ENCODE results near the gene UBXN6.

UBXN6 gene

GRCh38 chr19:4436231-4436630 is 21.4 kb downstream of the UBXN6 start:
- no peak for TF ChIP-seq CTCF (conservative IDR thresholded peaks at IDR 0.05; ENCODE audit: low read depth, low read length)
- no peak for DNase-seq (ENCODE audit: low read depth)
- no peak overlapping the region for H3K4me3 ChIP-seq (ENCODE audit: low read length)

- H3K4me3 ChIP-seq (ENCODE audit: low read length), result no peak overlapping the region
- no peak for TF ChIP-seq CTCF (conservative IDR thresholded peaks at IDR 0.05; ENCODE audit: low read depth, low read length)
- no peak for DNase-seq (ENCODE audit: low read depth)
Observed at GRCh38 chr19:4434391-4434790, 23.2 kb downstream of the UBXN6 start.

- no peak overlapping the region for H3K4me3 ChIP-seq (ENCODE audit: low read length)
- DNase-seq (ENCODE audit: low read depth), result no peak
- no peak for TF ChIP-seq CTCF (conservative IDR thresholded peaks at IDR 0.05; ENCODE audit: low read depth, low read length)
Observed at GRCh38 chr19:4432918-4433506, 24.6 kb downstream of the UBXN6 start.

- DNase-seq (ENCODE audit: low read depth), result no peak
- no peak for TF ChIP-seq CTCF (conservative IDR thresholded peaks at IDR 0.05; ENCODE audit: low read depth, low read length)
- no peak overlapping the region for H3K4me3 ChIP-seq (ENCODE audit: low read length)
Observed at GRCh38 chr19:4431808-4432674, 25.6 kb downstream of the UBXN6 start.

- no peak overlapping the region for H3K4me3 ChIP-seq (ENCODE audit: low read length)
- no peak for TF ChIP-seq CTCF (conservative IDR thresholded peaks at IDR 0.05; ENCODE audit: low read depth, low read length)
- DNase-seq (ENCODE audit: low read depth), result no peak
Observed at GRCh38 chr19:4431296-4431695, 26.3 kb downstream of the UBXN6 start.

GRCh38 chr19:4430760-4431159 is 26.8 kb downstream of the UBXN6 start:
- TF ChIP-seq CTCF (conservative IDR thresholded peaks at IDR 0.05; ENCODE audit: low read depth, low read length), result no peak
- no peak overlapping the region for H3K4me3 ChIP-seq (ENCODE audit: low read length)
- DNase-seq (ENCODE audit: low read depth), result no peak

- TF ChIP-seq CTCF (conservative IDR thresholded peaks at IDR 0.05; ENCODE audit: low read depth, low read length), result no peak
- no peak for DNase-seq (ENCODE audit: low read depth)
- no peak overlapping the region for H3K4me3 ChIP-seq (ENCODE audit: low read length)
Observed at GRCh38 chr19:4429771-4430171, 27.8 kb downstream of the UBXN6 start.

Data from retinal pigment epithelial cell (primary cell).